SK-N-MC (cell line): ENCODE results near the gene KARS1.

ENCODE experiments used
- EZH2 ChIP-seq: fragments of 200-600 bp; sonication (generic); IDR thresholded peaks from one replicate; pipeline ENCODE4 v1.6.1; 2017; ENCODE audit warnings: antibody characterized with exemption
- FOXP2 ChIP-seq: optimal IDR thresholded peaks from 2 replicates; pipeline ENCODE3; 2011; ENCODE audit warnings: mild to moderate bottlenecking, moderate library complexity; ENCODE audit not compliant: insufficient read depth; ENCODE audit errors: extremely low read length, control extremely low read depth
- POLR2AphosphoS5 ChIP-seq: IDR thresholded peaks from 2 replicates; pipeline ENCODE4 v1.6.1; 2012; ENCODE audit warnings: mild to moderate bottlenecking, low read depth, low read length, borderline replicate concordance

DNA sequence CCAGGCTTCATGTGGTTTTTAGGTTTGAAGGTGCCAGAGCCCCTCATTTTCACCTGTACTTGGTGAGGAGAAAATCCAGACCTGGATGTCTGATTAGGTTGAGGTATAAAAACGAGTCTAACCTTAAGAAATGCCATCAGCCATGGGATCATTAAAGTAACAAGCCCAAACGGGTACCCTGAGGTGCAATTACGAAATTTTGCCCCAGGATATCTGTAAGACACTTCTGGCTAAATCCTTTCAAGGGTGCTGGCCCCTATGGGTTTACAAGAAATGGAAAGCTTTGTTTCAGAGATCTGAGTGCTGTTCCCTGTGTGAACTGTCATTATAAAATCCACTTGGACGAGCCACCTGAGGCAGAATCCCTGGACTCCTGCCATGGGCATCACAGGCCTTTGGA is 44.2 kb downstream of the KARS1 start:
- TF ChIP-seq POLR2AphosphoS5 (no peak), EZH2 (no peak), FOXP2 (no peak)
